GM21786 (cell line): ENCODE measurements around the gene AMD1.
A peak's percentile ranks its signal among the peaks of the same experiment; 100 is the strongest.
"Not testable (repeated sequence)": the region's sequence is repeated elsewhere in the genome, so short reads cannot be mapped to it uniquely, and the experiment has no call there.

Source experiments
- ATAC-seq: cut with Tn5 transposase; IDR thresholded peaks from one replicate; pipeline ENCODE4 v1.9.1; 2021; ENCODE audit not compliant: unreplicated experiment

AMD1 gene

GRCh38 chr6:110873981-110874879 is at the start of gene AMD1:
Gene AMD1, plus strand, starts transcription at chr6:110874785. Its CDS starts 321 bp downstream, at chr6:110875106.
- peak; percentile 70 for ATAC-seq

DNA sequence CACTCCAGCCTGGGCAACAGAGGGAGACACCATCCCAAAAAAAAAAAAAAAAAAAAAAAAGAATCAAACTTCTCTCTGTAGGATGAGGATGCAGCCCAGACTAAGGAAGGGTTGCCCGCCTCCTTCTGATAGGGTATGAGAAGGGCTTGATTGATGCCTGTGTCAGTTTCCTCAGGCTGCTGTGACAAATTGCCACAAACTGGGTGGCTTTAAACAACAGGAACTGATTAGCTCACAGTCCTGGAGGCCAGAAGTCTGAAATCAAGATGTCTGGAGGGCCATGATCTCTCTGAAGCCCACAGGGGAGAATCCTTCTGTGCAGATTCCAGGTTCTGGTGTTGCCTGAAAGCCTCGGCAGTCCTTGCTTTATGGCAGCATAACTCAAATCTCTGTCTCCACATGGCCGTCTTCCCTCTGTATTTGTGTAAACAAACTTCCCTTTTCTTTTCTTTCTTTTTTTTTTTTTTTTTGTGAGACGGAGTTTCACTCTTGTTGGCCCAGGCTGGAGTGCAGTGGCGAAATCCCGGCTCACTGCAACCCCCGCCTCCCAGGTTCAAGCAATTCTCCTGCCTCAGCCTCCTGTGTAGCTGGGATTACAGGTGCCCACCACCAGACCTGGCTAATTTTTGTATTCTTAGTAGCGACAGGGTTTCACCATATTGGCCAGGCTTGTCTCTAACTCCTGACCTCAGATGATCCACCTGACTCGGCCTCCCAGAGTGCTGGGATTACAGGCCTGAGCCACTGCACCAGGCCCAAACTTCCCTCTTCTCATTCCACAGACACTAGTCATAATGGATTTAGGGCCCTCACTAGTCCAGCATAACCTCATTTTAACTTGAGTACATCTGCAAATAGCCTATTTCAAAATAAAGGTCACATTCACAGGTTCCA is 48.1 kb upstream of the AMD1 start:
- ATAC-seq, result no peak

- ATAC-seq, result no peak
These were observed 46.2 kb upstream of the AMD1 start for GRCh38 chr6:110828396-110828795.

GRCh38 chr6:110831405-110831804 is 43.2 kb upstream of the AMD1 start:
- ATAC-seq, result no peak

GRCh38 chr6:110833831-110834230 is 40.8 kb upstream of the AMD1 start:
- no peak for ATAC-seq

GRCh38 chr6:110835751-110836150 is 38.8 kb upstream of the AMD1 start:
- ATAC-seq, result not testable (repeated sequence)

DNA sequence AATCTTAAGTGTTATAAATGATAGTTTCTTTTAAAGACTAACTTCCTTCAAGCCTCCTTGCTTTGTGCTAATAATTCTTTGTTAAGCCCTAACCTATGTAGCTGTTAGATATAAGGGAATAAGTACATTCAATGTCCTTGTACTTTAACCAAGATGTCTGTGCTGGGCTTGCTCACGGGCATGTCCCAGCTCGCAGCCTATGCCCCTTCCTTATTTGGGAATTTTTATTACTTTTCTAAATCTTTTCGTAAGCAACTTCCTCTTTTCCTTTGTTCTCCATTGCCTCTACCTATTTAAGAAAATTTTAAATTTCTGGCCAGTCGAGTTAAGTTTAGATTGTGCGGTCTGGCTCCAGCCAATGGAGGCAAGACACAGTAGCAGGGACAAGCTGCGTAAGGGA is 33.3 kb upstream of the AMD1 start:
- no peak for ATAC-seq

GRCh38 chr6:110849781-110850180 is 24.8 kb upstream of the AMD1 start:
- no peak for ATAC-seq

DNA sequence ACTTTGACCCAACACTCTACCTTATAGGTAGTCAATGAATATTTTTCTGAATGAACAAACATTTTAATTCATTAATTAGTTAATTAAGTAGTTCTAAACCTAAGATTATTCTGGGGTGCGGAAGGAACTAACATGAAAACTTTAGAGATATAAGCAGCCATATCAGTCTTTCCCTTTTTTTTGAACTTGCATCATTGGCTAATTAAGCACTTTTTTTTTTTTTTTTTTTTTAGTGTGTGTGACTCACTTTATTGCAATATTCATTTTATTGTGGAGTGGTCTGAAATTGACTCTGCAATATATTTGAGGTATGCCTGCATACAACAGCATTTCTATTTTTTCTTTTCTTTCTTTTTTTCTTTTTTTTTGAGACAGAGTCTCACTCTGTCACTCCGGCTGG is 21.8 kb upstream of the AMD1 start:
- ATAC-seq, result no peak

- no peak for ATAC-seq
These were observed 20.7 kb upstream of the AMD1 start for GRCh38 chr6:110853754-110854477.

DNA sequence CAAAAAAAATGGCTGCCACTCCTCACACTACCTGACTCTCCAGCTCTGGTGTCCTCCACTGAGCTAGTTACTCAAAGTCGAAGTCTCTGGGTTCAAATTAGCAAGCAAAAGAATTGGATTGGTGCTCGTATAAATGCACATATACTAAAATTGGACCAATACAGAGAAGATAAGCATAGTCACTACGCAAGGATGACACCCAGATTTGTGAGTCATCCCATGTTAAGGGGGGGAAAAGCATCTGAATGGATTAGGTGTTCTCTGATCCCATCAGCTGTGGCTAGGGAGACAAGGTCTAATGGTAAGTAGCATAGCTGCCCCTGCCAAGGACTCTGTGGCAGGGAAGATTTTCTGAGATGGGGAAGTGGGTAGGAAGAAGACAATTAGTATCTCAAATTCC is 18.3 kb upstream of the AMD1 start:
- no peak for ATAC-seq

- no peak for ATAC-seq
These were observed 16.6 kb upstream of the AMD1 start for GRCh38 chr6:110858016-110858415.

- no peak for ATAC-seq
These were observed 15.9 kb upstream of the AMD1 start for GRCh38 chr6:110858562-110859214.

- ATAC-seq, result peak; percentile 50
These were observed 15.2 kb upstream of the AMD1 start for GRCh38 chr6:110859335-110859792.

DNA sequence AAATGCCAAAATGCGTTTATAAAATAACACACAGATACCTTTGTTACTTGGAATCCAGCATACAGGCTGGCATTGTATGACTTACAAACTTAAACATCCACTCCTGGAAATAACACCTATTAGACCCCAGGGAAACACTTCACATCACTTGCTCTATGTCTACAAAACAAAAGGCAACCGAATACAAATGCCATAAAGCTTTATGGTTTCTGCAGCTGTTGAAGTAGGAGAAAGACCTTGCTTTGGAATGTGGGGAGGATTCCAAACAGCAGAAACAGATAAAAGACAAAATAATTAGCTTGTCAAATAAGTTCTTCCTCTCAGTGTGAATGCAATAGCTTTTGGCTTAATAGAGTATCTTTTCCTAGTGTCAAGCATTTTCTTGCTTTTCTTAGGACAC is 9.8 kb upstream of the AMD1 start:
- no peak for ATAC-seq

- ATAC-seq, result peak; percentile 2
These were observed 429 bp downstream of the AMD1 start for GRCh38 chr6:110874880-110875547.

- peak; percentile 12 for ATAC-seq
These were observed 1.1 kb downstream of the AMD1 start for GRCh38 chr6:110875548-110876169.

DNA sequence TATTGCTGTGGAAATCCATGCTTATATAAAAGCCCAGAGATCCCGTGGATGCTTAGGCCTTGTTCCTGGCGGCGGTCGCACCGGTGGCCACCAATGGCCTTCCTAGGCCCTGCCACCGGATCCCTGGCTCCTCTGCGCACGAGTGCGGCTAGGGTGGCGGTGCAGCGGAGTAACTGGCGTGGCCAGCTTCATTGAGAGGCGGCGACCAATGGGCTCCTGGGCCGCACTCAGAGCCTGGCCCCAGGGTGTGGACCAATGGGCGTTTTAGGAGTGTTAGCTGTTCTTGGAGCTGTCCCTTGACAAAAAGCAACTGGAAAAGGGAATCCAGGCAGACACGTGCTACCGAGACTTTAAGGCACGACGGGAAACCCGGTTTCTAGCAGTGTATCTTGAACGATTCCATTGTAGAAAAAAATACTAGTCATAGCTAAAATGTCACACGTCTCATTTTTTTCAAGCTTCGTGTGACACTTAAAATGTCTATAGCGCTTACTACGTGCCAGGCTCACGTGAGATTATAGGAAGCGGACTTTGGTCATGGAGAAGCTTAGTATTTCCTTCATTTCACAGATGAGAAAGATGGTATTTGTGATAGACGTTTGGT is 1.7 kb downstream of the AMD1 start:
- peak; percentile 42 for ATAC-seq
